ENCODE measurements around the gene ATP5MC2.
A peak's percentile ranks its signal among the peaks of the same experiment; 100 is the strongest.
"Not testable (repeated sequence)": the region's sequence is repeated elsewhere in the genome, so short reads cannot be mapped to it uniquely, and the experiment has no call there.

The ATP5MC2 gene

GRCh38 chr12:53657041-53657440 is 18.8 kb downstream of the ATP5MC2 start:
- no peaks in the 10 kb centered on the region for H3K27me3 Mint-ChIP-seq (ENCODE audit: low read depth)
- no peaks in the 10 kb centered on the region for H3K9me3 Mint-ChIP-seq
- H3K27ac Mint-ChIP-seq, result peak overlapping the region; percentile 46 to 83 (median 64)
- peaks cover 30% of the 10 kb centered on the region for H3K4me1 Mint-ChIP-seq
- TF ChIP-seq CTCF (IDR thresholded peaks at IDR 0.05; ENCODE audit: unreplicated experiment in 3 of 3), result no peak
- peaks cover 10% of the 10 kb centered on the region for H3K36me3 Mint-ChIP-seq (ENCODE audit: low read depth)
- no peak overlapping the region for H3K4me3 Mint-ChIP-seq

- Mint-ChIP-seq H3K4me1 (peaks cover 15% of the 10 kb centered on the region), H3K36me3 (ENCODE audit: low read depth) (no peaks in the 10 kb centered on the region), H3K4me3 (no peak overlapping the region), H3K27me3 (ENCODE audit: low read depth) (no peaks in the 10 kb centered on the region), H3K27ac (no peak overlapping the region), H3K9me3 (no peaks in the 10 kb centered on the region)
- no peak for TF ChIP-seq CTCF (IDR thresholded peaks at IDR 0.05; ENCODE audit: unreplicated experiment in 3 of 3)
Measured at GRCh38 chr12:53653595-53653994, 22.3 kb downstream of the ATP5MC2 start.

- Mint-ChIP-seq H3K4me3 (no peak overlapping the region), H3K36me3 (ENCODE audit: low read depth) (no peaks in the 10 kb centered on the region), H3K9me3 (no peaks in the 10 kb centered on the region), H3K27me3 (ENCODE audit: low read depth) (no peaks in the 10 kb centered on the region), H3K27ac (no peak overlapping the region), H3K4me1 (peaks cover 11% of the 10 kb centered on the region)
- no peak for TF ChIP-seq CTCF (IDR thresholded peaks at IDR 0.05; ENCODE audit: unreplicated experiment in 3 of 3)
Measured at GRCh38 chr12:53652366-53652765, 23.5 kb downstream of the ATP5MC2 start.

GRCh38 chr12:53651737-53652136 is 24.1 kb downstream of the ATP5MC2 start:
- no peak for TF ChIP-seq CTCF (IDR thresholded peaks at IDR 0.05; ENCODE audit: unreplicated experiment in 3 of 3)
- no peaks in the 10 kb centered on the region for H3K9me3 Mint-ChIP-seq
- peaks cover 6% of the 10 kb centered on the region for H3K4me1 Mint-ChIP-seq
- H3K4me3 Mint-ChIP-seq, result no peak overlapping the region
- no peaks in the 10 kb centered on the region for H3K27me3 Mint-ChIP-seq (ENCODE audit: low read depth)
- H3K36me3 Mint-ChIP-seq (ENCODE audit: low read depth), result no peaks in the 10 kb centered on the region
- no peak overlapping the region for H3K27ac Mint-ChIP-seq

- H3K27me3 Mint-ChIP-seq (ENCODE audit: low read depth); H3K4me3 Mint-ChIP-seq; H3K9me3 Mint-ChIP-seq; H3K27ac Mint-ChIP-seq; H3K36me3 Mint-ChIP-seq (ENCODE audit: low read depth); H3K4me1 Mint-ChIP-seq: not testable (repeated sequence)
Measured at GRCh38 chr12:53646300-53646699, 29.6 kb downstream of the ATP5MC2 start.

- no peaks in the 10 kb centered on the region for H3K27me3 Mint-ChIP-seq (ENCODE audit: low read depth)
- H3K4me1 Mint-ChIP-seq, result peaks cover 4% of the 10 kb centered on the region
- H3K27ac Mint-ChIP-seq, result no peak overlapping the region
- H3K9me3 Mint-ChIP-seq, result peaks cover 5% of the 10 kb centered on the region
- no peak overlapping the region for H3K4me3 Mint-ChIP-seq
- TF ChIP-seq CTCF (IDR thresholded peaks at IDR 0.05; ENCODE audit: unreplicated experiment in 3 of 3), result no peak
- H3K36me3 Mint-ChIP-seq (ENCODE audit: low read depth), result no peaks in the 10 kb centered on the region
Measured at GRCh38 chr12:53645165-53645564, 30.7 kb downstream of the ATP5MC2 start.
